H1 (cell line): ENCODE data around the gene NPTX1. TPM values are rescaled to one million over a fixed set of nuclear protein-coding genes. Genes with fewer than 3 reads are reported as not detected.

Experiments used
- CTCF ChIA-PET: fragments of 300-600 bp; sonication (Branson Sonifier 250); formaldehyde crosslinking; loops from one replicate; lab custom pipeline; 2021; ENCODE audit not compliant: partially characterized antibody; lab: Charles Lee
- POLR2A ChIA-PET: fragments of 300-600 bp; sonication (Branson Sonifier 250); formaldehyde crosslinking; loops from one replicate; lab custom pipeline; 2021; ENCODE audit warnings: inconsistent platforms; ENCODE audit not compliant: partially characterized antibody; lab: Charles Lee
- DNase-seq, 2 experiments: peaks; one replicate each; pipeline versions ENCODE4 v3.0.0 to v3.0.0-alpha.2; 2010 to 2022; ENCODE audit warnings: low spot score in 2 of 2, low read depth in 1 of 2, mixed read lengths in 1 of 2
- FAIRE-seq: peaks from 2 replicates; lab custom pipeline; 2011; peaks lifted over from hg19 to GRCh38; lab: Jason Lieb, UNC
- H2AFZ ChIP-seq: 2 replicates; pipeline ENCODE4 v1.8.1; 2012; ENCODE audit warnings: low read length, inconsistent platforms
- H2AK5ac ChIP-seq: 2 replicates; pipeline ENCODE4 v1.6.1; 2013; ENCODE audit warnings: low read depth, low read length
- H2BK120ac ChIP-seq: replicated peaks from 2 replicates; pipeline ENCODE3; 2013; ENCODE audit warnings: low read depth, low read length, inconsistent platforms
- H2BK12ac ChIP-seq: 2 replicates; pipeline ENCODE4 v1.6.1; 2013; ENCODE audit warnings: low read depth, low read length
- H2BK15ac ChIP-seq: 2 replicates; pipeline ENCODE4 v1.6.1; 2013; ENCODE audit warnings: low read length
- H2BK20ac ChIP-seq: 2 replicates; pipeline ENCODE4 v1.6.1; 2013; ENCODE audit warnings: low read length
- H2BK5ac ChIP-seq: 2 replicates; pipeline ENCODE4 v1.6.1; 2013; ENCODE audit warnings: low read depth, low read length
- H3K14ac ChIP-seq: 2 replicates; pipeline ENCODE4 v1.6.1; 2013; ENCODE audit warnings: inconsistent platforms; ENCODE audit not compliant: insufficient read length
- H3K18ac ChIP-seq: 2 replicates; pipeline ENCODE4 v1.6.1; 2013; ENCODE audit warnings: low read length; ENCODE audit errors: extremely low read depth
- H3K23ac ChIP-seq: 2 replicates; pipeline ENCODE4 v1.6.1; 2013; ENCODE audit warnings: inconsistent platforms; ENCODE audit not compliant: insufficient read length
- H3K23me2 ChIP-seq: 2 replicates; pipeline ENCODE4 v1.6.1; 2013; ENCODE audit warnings: low read depth, low read length
- H3K27ac ChIP-seq: 2 replicates; pipeline ENCODE4 v1.6.1; 2011; ENCODE audit warnings: low read depth, low read length, inconsistent platforms
- H3K27me3 ChIP-seq, 4 experiments: replicated peaks in 1 of 4; 1 replicate in 1 of 4; 2 replicates in 3 of 4; pipeline versions ENCODE4 v1.6.1 to v1.8.1; 2011 to 2013; ENCODE audit warnings: low read length in 3 of 4, mild to moderate bottlenecking in 3 of 4, inconsistent platforms in 2 of 4, mixed read lengths in 2 of 4, moderate library complexity in 1 of 4; ENCODE audit not compliant: control insufficient read depth in 3 of 4, insufficient read depth in 3 of 4; ENCODE audit errors: extremely low read depth in 1 of 4
- H3K36me3 ChIP-seq, 4 experiments: 2 replicates each; pipeline versions ENCODE4 v1.6.1 to v1.8.1; 2011 to 2013; ENCODE audit warnings: mild to moderate bottlenecking in 4 of 4, low read length in 3 of 4, moderate library complexity in 2 of 4, control low read depth in 1 of 4, inconsistent platforms in 1 of 4; ENCODE audit not compliant: insufficient read depth in 4 of 4, control insufficient read depth in 2 of 4
- H3K4ac ChIP-seq: replicated peaks from 2 replicates; pipeline ENCODE3; 2013; ENCODE audit warnings: low read length, low read depth, mixed read lengths, inconsistent platforms; ENCODE audit not compliant: insufficient read length
- H3K4me1 ChIP-seq, 4 experiments: replicated peaks in 1 of 4; 1 replicate in 1 of 4; 2 replicates in 3 of 4; pipeline versions ENCODE4 v1.6.1 to v1.8.1; 2011 to 2013; ENCODE audit warnings: low read length in 3 of 4, inconsistent platforms in 2 of 4, mixed read lengths in 1 of 4; ENCODE audit not compliant: insufficient read depth in 4 of 4, control insufficient read depth in 3 of 4
- H3K4me2 ChIP-seq, 2 experiments: 2 replicates each; pipeline versions ENCODE4 v1.6.1 to v1.8.1; 2011 to 2013; ENCODE audit warnings: low read depth in 2 of 2, low read length in 2 of 2, control low read depth in 1 of 2, inconsistent platforms in 1 of 2, mild to moderate bottlenecking in 1 of 2; ENCODE audit not compliant: insufficient read depth in 1 of 2
- H3K4me3 ChIP-seq, 4 experiments: fragments of 200-600, 300-600 bp in 1 of 4; sonication (generic), shearing (Covaris generic), sonication (Bioruptor Twin) in 1 of 4; 2 replicates each; pipeline versions ENCODE4 v1.5.1 to v1.8.1; 2011 to 2016; ENCODE audit warnings: low read length in 4 of 4, low read depth in 3 of 4, control low read depth in 2 of 4, inconsistent platforms in 2 of 4, mild to moderate bottlenecking in 2 of 4, mixed read lengths in 1 of 4, moderate library complexity in 1 of 4; ENCODE audit not compliant: insufficient read depth in 2 of 4; ENCODE audit errors: extremely low read depth in 1 of 4
- H3K56ac ChIP-seq: replicated peaks from 2 replicates; pipeline ENCODE3; 2013; ENCODE audit warnings: low read depth, mild to moderate bottlenecking, mixed read lengths, low read length, inconsistent platforms; ENCODE audit not compliant: insufficient read length
- H3K79me1 ChIP-seq: 2 replicates; pipeline ENCODE4 v1.6.1; 2013; ENCODE audit warnings: low read depth, low read length, control low read depth
- H3K79me2 ChIP-seq, 2 experiments: 2 replicates each; pipeline versions ENCODE4 v1.6.1 to v1.8.1; 2012 to 2013; ENCODE audit warnings: low read length in 2 of 2, mild to moderate bottlenecking in 2 of 2, inconsistent platforms in 1 of 2; ENCODE audit not compliant: insufficient read depth in 2 of 2, control insufficient read depth in 1 of 2
- H3K9ac ChIP-seq, 4 experiments: replicated peaks in 1 of 4; 1 replicate in 1 of 4; 2 replicates in 3 of 4; pipeline versions ENCODE4 v1.6.1 to v1.8.1; 2011 to 2013; ENCODE audit warnings: low read depth in 3 of 4, low read length in 3 of 4, control low read depth in 2 of 4, mild to moderate bottlenecking in 2 of 4, moderate library complexity in 2 of 4, inconsistent platforms in 1 of 4; ENCODE audit errors: extremely low read depth in 1 of 4
- H3K9me3 ChIP-seq, 2 experiments: 2 replicates each; pipeline versions ENCODE4 v1.6.1 to v1.8.1; 2012 to 2013; ENCODE audit warnings: mild to moderate bottlenecking in 2 of 2, moderate library complexity in 2 of 2, control low read depth in 1 of 2, inconsistent platforms in 1 of 2, low read depth in 1 of 2, low read length in 1 of 2, mixed read lengths in 1 of 2; ENCODE audit not compliant: insufficient read depth in 2 of 2
- H4K20me1 ChIP-seq, 2 experiments: replicated peaks in 1 of 2; 2 replicates each; pipeline versions ENCODE3 to v1.8.1; 2011 to 2013; ENCODE audit warnings: inconsistent platforms in 2 of 2, low read length in 2 of 2, mild to moderate bottlenecking in 1 of 2; ENCODE audit not compliant: insufficient read depth in 2 of 2, control insufficient read depth in 1 of 2
- H4K5ac ChIP-seq: 2 replicates; pipeline ENCODE4 v1.6.1; 2013; ENCODE audit warnings: low read length, low read depth, mixed read lengths, inconsistent platforms; ENCODE audit not compliant: insufficient read length
- H4K8ac ChIP-seq: 2 replicates; pipeline ENCODE4 v1.8.0; 2013; ENCODE audit warnings: mild to moderate bottlenecking, moderate library complexity, low read length, inconsistent platforms; ENCODE audit not compliant: insufficient read depth; ENCODE audit errors: extremely low read depth
- H4K91ac ChIP-seq: replicated peaks from 2 replicates; pipeline ENCODE3; 2013; ENCODE audit warnings: low read length, mixed read lengths, inconsistent platforms; ENCODE audit not compliant: insufficient read length
- BCL11A ChIP-seq, 2 experiments: IDR thresholded peaks; one replicate each; pipeline ENCODE4 v1.6.1; 2011; ENCODE audit warnings: low read depth in 2 of 2, low read length in 2 of 2, mild to moderate bottlenecking in 2 of 2
- GABPA ChIP-seq: IDR thresholded peaks from 2 replicates; pipeline ENCODE4 v1.6.1; 2011; ENCODE audit warnings: mild to moderate bottlenecking, low read length, moderate library complexity, borderline replicate concordance; ENCODE audit not compliant: insufficient read depth
- HDAC2 ChIP-seq, 2 experiments: fragments of 300-600 bp in 1 of 2; sonication (generic) in 1 of 2; IDR thresholded peaks; 2 replicates each; pipeline ENCODE4 v1.6.1; 2011 to 2012; ENCODE audit warnings: low read depth in 2 of 2, low read length in 2 of 2, mild to moderate bottlenecking in 2 of 2, moderate library complexity in 2 of 2, borderline replicate concordance in 1 of 2, inconsistent platforms in 1 of 2
- KDM1A ChIP-seq: fragments of 200-600, 300-600 bp; sonication (generic); IDR thresholded peaks from 2 replicates; pipeline ENCODE4 v1.7.1; 2016; ENCODE audit warnings: mild to moderate bottlenecking, low read length, borderline replicate concordance
- MAFK ChIP-seq: IDR thresholded peaks from 2 replicates; pipeline ENCODE4 v1.6.1; 2012; ENCODE audit warnings: low read depth, mild to moderate bottlenecking, improper control_type of control experiment, low read length
- PHF8 ChIP-seq: fragments of 200-600 bp; sonication (generic); conservative IDR thresholded peaks from 2 replicates; pipeline ENCODE4 v1.7.1; 2012; ENCODE audit warnings: low read depth, mild to moderate bottlenecking, inconsistent platforms, low read length, moderate library complexity
- POLR2AphosphoS5 ChIP-seq: IDR thresholded peaks from 2 replicates; pipeline ENCODE4 v1.6.1; 2011; ENCODE audit warnings: low read depth, low read length
- RBBP5 ChIP-seq: IDR thresholded peaks from 2 replicates; pipeline ENCODE4 v1.7.1; 2012; ENCODE audit warnings: low read depth, mild to moderate bottlenecking, inconsistent platforms, low read length, moderate library complexity, borderline replicate concordance
- TCF12 ChIP-seq: IDR thresholded peaks from 2 replicates; pipeline ENCODE4 v1.6.1; 2011; ENCODE audit warnings: low read depth, mild to moderate bottlenecking, low read length
- ZNF274 ChIP-seq: IDR thresholded peaks from 2 replicates; pipeline ENCODE4 v1.7.0; 2012; ENCODE audit warnings: low read length, borderline replicate concordance; ENCODE audit errors: extremely low read depth
- WGBS, 2 experiments: shearing (Covaris generic) in 1 of 2; methylation state at CpG; one replicate each; pipeline versions ENCODE4 v1.1.6 to v1.1.7; 2013 to 2015; ENCODE audit warnings: low lambda C conversion rate in 2 of 2, mixed read lengths in 2 of 2, inconsistent platforms in 1 of 2, low coverage in 1 of 2, missing lambda C conversion rate in 1 of 2; ENCODE audit not compliant: insufficient replicate concordance in 2 of 2, insufficient coverage in 1 of 2, insufficient read length in 1 of 2; ENCODE audit errors: extremely low coverage in 1 of 2, missing lambda C conversion rate in 1 of 2; 5-methylcytosine and 5-hydroxymethylcytosine counted together
- polyA plus RNA-seq, 7 experiments: library from polyadenylated mRNA; depleted of rRNA in 3 of 7; stranded (reverse) in 5 of 7; unstranded in 2 of 7; fragments of >200 nt in 5 of 7; fragments of 200-250 nt in 2 of 7; gene quantifications; 1 replicate in 5 of 7; 2 replicates in 1 of 7; 4 replicates in 1 of 7; pipeline versions ENCODE4 v1.2.1 to v1.2.3, GENCODE V29; 2011 to 2013; ENCODE audit warnings: missing spikeins in 2 of 7, mixed read lengths in 2 of 7
- total RNA-seq: library from RNA; stranded (reverse); fragmentation: NEBNext Ultra II Directional; extraction: Animal tissue kit (Norgen Biotek cat#: 25700); gene quantifications from 2 replicates; pipeline ENCODE4 v1.2.1, GENCODE V29; 2021

Gene NPTX1
- total and polyA plus RNA-seq, 2 of the 8 experiments (the other 6 are each of a cell fraction or from before 2014, with no cell fraction given): 12.0 to 17.9 TPM

DNA sequence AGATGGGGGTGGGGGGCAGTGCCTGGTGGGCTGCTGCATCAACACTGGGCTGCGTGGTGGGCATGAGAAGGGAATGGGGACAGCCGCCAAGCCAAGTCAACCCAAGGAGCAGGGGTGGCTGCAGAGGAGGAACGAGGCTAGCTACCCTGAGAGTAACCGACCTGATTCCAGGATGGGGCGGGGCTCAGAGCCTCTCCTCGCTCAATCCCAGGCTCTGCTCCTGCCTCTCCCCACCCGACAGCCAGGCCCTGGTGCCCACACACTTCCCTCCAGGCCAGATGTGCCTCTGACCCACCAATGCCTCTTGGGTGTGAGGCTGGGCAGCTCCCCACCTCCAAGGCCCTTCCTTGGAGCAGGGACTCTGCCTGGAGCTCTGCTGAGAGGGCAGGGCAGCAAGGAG, 2.7 kb downstream of the NPTX1 start:
- ChIA-PET CTCF (interaction anchor here (0.8 to 4.5 kb wide), 10 partner anchors 12 to 425 kb away, joined by 3 to 22 read pairs (median 4); no protein-coding TSS in a partner anchor), POLR2A (interaction anchor here (0.9 to 1.7 kb wide), 3 partner anchors 9 to 48 kb away, joined by 3 to 12 read pairs (median 4); no protein-coding TSS in a partner anchor)
- Histone ChIP-seq H2BK120ac (no peak overlapping the region), H3K23ac (no peak overlapping the region), H2BK12ac (peak overlapping the region; percentile 27; the same call in 1 of the 2 replicates), H2BK20ac (no peak overlapping the region), H3K14ac (no peak overlapping the region), H2AFZ (no peak overlapping the region), H2AK5ac (no peak overlapping the region), H3K27me3 (peaks cover 57 to 83% (median 73%) of the 10 kb centered on the region in 4 experiments), H2BK15ac (no peak overlapping the region), H3K27ac (no peak overlapping the region), H3K9me3 (no peaks in the 10 kb centered on the region), H4K20me1 (peaks cover 3 to 22% of the 10 kb centered on the region in 2 experiments), H3K56ac (no peak overlapping the region), H3K23me2 (peaks cover 12% of the 10 kb centered on the region; the same call in 1 of the 2 replicates), H2BK5ac (no peak overlapping the region), H3K9ac (no peak overlapping the region), H3K79me1 (no peaks in the 10 kb centered on the region), H3K4me3 (peak overlapping the region in 1 of 4 experiments; percentile 60; a peak in 1 of 8 replicates), H3K4me2 (no peak overlapping the region; a peak in 1 of 4 replicates), H3K4ac (no peak overlapping the region), H3K36me3 (peaks cover 0 to 7% (median 0%) of the 10 kb centered on the region in 4 experiments; a peak in 1 of 8 replicates), H3K79me2 (no peaks in the 10 kb centered on the region), H3K4me1 (peaks cover 0 to 20% (median 9%) of the 10 kb centered on the region in 4 experiments; a peak in 5 of 7 replicates), H4K5ac (no peak overlapping the region), H4K8ac (no peak overlapping the region), H4K91ac (no peak overlapping the region), H3K18ac (no peak overlapping the region)
- FAIRE-seq (no peak), DNase-seq (no peak)
- WGBS, 2 experiments: 72% methylated on average over 6 of the region's 7 CpGs; no CpG with 5 or more reads in 1 of the 2 experiments
- TF ChIP-seq PHF8 (no peak), GABPA (no peak), MAFK (no peak), BCL11A (IDR thresholded peaks at IDR 0.05; ENCODE audit: low read depth in 2 of 2, low read length in 2 of 2) (no peak), TCF12 (no peak), HDAC2 (IDR thresholded peaks at IDR 0.05; ENCODE audit: borderline replicate concordance in 1 of 2, low read depth in 2 of 2, low read length in 2 of 2) (no peak), POLR2AphosphoS5 (no peak), KDM1A (no peak), RBBP5 (no peak), ZNF274 (no peak)
